CD4-positive, alpha-beta T cell treated with Interleukin-12 subunit alpha and Interleukin-12 subunit beta, for 1 hour (primary cell): ENCODE measurements around the gene CYP1A1.

Source experiments
- DNase-seq: peaks from one replicate; pipeline ENCODE4 v3.0.0-alpha.2; 2020

The CYP1A1 gene

GRCh38 chr15:74692327-74692726 is 33.0 kb downstream of the CYP1A1 start:
- no peak for DNase-seq

- DNase-seq, result no peak
Observed at GRCh38 chr15:74683758-74684157, 41.6 kb downstream of the CYP1A1 start.

GRCh38 chr15:74682954-74683353 is 42.4 kb downstream of the CYP1A1 start:
- no peak for DNase-seq

- DNase-seq, result no peak
Observed at GRCh38 chr15:74680456-74680855, 44.9 kb downstream of the CYP1A1 start.

DNA sequence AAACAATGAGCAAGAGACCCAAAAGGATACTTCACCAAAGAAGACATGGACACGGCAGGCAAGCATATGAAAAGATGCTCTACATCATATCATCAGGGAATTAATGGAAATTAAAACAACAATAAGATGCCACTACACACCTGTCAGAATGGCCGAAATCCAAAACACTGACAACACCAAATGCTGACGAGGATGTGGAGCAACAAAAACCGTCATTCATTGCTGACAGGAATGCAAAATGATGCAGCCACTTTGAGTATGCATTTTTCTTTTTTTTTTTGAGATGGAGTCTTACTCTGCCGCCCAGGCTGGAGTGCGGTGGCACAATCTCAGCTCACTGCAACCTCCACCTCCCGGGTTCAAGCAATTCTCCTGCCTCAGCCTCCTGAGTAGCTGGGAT is 48.5 kb downstream of the CYP1A1 start:
- DNase-seq, result no peak

- no peak for DNase-seq
Observed at GRCh38 chr15:74674161-74674560, 51.2 kb downstream of the CYP1A1 start.

DNA sequence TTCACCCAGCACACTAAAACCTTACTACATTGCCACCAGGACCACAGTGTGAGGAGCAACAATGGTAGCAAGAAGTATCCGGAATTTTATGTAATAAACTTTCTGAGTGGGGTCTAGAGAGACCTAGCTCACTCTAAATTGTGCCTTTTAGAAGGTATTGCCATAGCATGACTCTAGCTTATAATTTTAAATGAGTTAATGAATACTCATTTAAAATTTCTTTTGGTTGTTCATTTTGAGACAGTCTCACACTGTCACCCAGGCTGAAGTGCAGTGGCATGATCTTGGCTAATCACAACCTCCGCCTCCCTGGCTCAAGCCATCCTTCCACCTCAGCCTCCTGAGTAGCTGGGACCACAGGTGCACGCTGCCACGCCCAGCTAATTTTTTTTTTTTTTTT is 55.7 kb downstream of the CYP1A1 start:
- no peak for DNase-seq
